Prostate gland (tissue), 2 donors: ENCODE data around the gene ADCY1.

ENCODE experiments used
- POLR2A ChIP-seq: fragments of 450-650 bp; IDR thresholded peaks from one replicate; pipeline ENCODE4 v1.6.1; 2016; ENCODE audit warnings: antibody characterized with exemption, mild to moderate bottlenecking
- TF ChIP-seq, protein P1 (sequence below), 4 experiments: fragments of 200-600 bp in 2 of 4; fragments of 450-650 bp in 2 of 4; sonication (generic) in 2 of 4; IDR thresholded peaks; 1 replicate in 3 of 4; 2 replicates in 1 of 4; pipeline ENCODE4 v1.5.1; 2016 to 2019; ENCODE audit warnings: antibody characterized with exemption in 4 of 4, mild to moderate bottlenecking in 2 of 4, moderate library complexity in 2 of 4

DNA sequence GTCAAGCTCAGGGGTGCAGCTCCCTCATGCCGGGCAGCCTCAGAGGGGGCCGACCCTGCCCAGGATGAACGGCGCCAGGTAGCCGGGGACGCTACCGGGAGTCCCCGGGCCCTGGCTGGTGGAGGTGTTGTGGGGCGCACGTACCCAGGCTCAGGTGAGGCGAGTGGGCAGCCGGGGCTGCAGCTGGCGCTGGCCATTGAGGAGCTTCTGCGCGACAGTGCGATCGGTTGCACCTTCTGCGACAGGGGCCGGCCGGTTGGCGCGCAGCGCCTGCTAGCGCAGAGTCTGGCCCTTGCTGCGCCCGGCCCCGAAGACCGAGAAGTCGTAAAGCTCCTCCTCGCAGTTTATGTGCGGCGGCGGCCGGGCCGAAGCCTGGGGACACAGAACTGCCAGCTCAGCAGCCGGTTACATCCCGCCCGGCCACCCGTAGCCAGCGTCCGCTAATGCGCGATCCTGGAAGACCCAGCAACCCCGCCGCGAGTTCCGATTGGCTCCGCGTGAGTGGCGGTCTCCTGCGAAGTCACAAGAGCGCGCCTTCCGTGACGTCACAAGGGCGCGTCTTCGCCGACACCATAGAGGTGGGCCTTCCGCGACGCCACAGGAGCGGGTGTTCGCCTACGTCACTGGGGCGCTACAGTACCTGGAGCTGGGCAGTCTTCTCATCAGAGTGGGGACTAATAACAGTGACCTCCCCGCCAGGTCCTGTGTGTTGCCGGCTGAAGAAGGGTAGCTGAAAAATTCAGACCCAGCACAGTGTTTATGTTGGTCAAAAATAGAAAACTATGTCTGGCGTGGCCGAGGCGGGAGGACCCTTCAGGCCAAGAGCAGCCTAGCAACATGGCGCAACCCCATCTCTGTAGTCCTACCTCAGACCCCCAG is 194.6 kb downstream of the ADCY1 start:
- TF ChIP-seq, protein P1, sequence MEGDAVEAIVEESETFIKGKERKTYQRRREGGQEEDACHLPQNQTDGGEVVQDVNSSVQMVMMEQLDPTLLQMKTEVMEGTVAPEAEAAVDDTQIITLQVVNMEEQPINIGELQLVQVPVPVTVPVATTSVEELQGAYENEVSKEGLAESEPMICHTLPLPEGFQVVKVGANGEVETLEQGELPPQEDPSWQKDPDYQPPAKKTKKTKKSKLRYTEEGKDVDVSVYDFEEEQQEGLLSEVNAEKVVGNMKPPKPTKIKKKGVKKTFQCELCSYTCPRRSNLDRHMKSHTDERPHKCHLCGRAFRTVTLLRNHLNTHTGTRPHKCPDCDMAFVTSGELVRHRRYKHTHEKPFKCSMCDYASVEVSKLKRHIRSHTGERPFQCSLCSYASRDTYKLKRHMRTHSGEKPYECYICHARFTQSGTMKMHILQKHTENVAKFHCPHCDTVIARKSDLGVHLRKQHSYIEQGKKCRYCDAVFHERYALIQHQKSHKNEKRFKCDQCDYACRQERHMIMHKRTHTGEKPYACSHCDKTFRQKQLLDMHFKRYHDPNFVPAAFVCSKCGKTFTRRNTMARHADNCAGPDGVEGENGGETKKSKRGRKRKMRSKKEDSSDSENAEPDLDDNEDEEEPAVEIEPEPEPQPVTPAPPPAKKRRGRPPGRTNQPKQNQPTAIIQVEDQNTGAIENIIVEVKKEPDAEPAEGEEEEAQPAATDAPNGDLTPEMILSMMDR (IDR thresholded peaks at IDR 0.05): peak in 2 of 4 experiments; percentile 9 to 28
- TF ChIP-seq POLR2A: peak; percentile 65
